ENCODE data around the gene PARP9. TPM values are rescaled to one million over a fixed set of nuclear protein-coding genes. Genes with fewer than 3 reads are reported as not detected.

Gene PARP9
- total and polyA plus RNA-seq, 7 donors, result 6.5 to 18.9 (median 10.8) TPM

DNA sequence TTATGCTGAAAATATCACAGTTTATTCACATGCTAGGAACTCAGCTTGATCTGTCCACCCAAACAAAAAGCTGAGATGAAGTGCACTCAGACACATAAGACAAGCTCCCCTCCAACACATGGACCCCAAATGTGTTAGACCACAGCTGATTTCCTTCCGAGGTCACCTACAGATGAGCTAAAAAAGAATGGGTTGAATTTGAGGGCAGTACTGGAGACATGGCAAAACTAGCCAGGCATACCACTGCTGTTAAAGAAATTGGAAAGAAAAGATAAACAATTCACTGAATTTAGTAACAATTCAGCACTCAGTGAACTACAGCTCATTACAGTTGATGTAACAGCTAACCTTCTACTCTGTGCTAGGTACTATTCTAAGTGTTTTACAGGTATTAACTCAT lies 15.5 kb downstream of the PARP9 start:
- Histone ChIP-seq H3K4me3 (no peak overlapping the region), H3K4me1 (no peaks in the 10 kb centered on the region), H3K27me3 (ENCODE audit: insufficient read depth in 3 of 3, low read length in 2 of 3) (no peaks in the 10 kb centered on the region), H3K27ac (no peak overlapping the region), H3K9me3 (no peaks in the 10 kb centered on the region), H3K36me3 (ENCODE audit: insufficient read depth in 1 of 2, low read depth in 1 of 2) (peaks cover 3 to 92% of the 10 kb centered on the region in 2 donors)
- TF ChIP-seq, protein P1, sequence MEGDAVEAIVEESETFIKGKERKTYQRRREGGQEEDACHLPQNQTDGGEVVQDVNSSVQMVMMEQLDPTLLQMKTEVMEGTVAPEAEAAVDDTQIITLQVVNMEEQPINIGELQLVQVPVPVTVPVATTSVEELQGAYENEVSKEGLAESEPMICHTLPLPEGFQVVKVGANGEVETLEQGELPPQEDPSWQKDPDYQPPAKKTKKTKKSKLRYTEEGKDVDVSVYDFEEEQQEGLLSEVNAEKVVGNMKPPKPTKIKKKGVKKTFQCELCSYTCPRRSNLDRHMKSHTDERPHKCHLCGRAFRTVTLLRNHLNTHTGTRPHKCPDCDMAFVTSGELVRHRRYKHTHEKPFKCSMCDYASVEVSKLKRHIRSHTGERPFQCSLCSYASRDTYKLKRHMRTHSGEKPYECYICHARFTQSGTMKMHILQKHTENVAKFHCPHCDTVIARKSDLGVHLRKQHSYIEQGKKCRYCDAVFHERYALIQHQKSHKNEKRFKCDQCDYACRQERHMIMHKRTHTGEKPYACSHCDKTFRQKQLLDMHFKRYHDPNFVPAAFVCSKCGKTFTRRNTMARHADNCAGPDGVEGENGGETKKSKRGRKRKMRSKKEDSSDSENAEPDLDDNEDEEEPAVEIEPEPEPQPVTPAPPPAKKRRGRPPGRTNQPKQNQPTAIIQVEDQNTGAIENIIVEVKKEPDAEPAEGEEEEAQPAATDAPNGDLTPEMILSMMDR (IDR thresholded peaks at IDR 0.05), result no peak
- no peak for ATAC-seq
- intact Hi-C loops (cut with DNase I), result no loop called here
- WGBS, 3 donors, result 89 to 93% (median 90%) methylated on average over 1 of the region's 1 CpG
- DNase-seq, result no peak

DNA sequence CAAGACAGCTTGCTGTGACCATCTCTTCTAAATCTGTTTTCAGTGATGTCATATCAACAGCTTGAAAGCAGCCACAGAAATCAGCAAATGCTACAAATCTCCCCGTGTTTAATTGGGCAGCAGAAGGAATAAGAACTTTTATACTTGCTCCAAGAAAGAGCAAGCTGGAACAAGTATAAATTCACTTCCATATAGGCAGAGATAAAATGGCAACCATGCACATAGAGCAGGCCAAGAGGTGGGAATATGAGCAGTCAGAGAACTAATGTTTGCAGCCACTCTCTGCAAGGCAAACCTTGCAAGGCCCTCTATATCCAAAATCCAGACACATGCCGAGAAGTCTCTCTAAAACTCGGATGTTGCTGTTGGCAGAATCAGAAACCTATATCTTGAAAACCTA lies 16.0 kb downstream of the PARP9 start:
- WGBS, 3 donors, result 74 to 84% (median 83%) methylated on average over 3 of the region's 3 CpGs
- Histone ChIP-seq H3K4me3 (no peak overlapping the region), H3K27ac (no peak overlapping the region), H3K36me3 (ENCODE audit: insufficient read depth in 1 of 2, low read depth in 1 of 2) (peaks cover 3 to 92% of the 10 kb centered on the region in 2 donors), H3K4me1 (no peaks in the 10 kb centered on the region), H3K9me3 (no peaks in the 10 kb centered on the region), H3K27me3 (ENCODE audit: insufficient read depth in 3 of 3, low read length in 2 of 3) (no peaks in the 10 kb centered on the region)
- intact Hi-C loops (cut with DNase I), result no loop called here
- DNase-seq (no peak), ATAC-seq (no peak)
- TF ChIP-seq, protein P1 (IDR thresholded peaks at IDR 0.05), result no peak

DNA sequence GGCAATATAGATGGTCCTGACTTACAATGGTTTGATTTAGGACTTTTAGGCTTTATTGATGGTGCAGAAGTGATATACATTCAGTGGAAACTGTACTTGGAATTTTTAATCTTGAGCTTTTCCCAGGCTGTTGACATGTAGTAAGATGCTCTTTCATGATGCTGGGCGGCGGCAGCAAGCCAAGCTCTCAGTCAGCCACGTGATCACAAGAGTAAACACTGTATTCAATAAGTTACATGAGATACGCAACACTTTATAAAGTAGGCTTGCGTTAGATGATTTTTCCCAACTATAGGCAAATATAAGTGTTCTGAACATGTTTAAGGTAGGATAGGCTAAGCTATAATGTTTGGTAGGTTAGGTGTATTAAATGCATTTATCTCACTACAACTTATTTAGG lies 17.9 kb downstream of the PARP9 start:
- H3K27me3 ChIP-seq (ENCODE audit: insufficient read depth in 3 of 3, low read length in 2 of 3), result no peaks in the 10 kb centered on the region
- intact Hi-C loops (cut with DNase I), result no loop called here
- H3K36me3 ChIP-seq (ENCODE audit: insufficient read depth in 1 of 2, low read depth in 1 of 2), result peaks cover 6 to 93% of the 10 kb centered on the region in 2 donors
- H3K4me3 ChIP-seq, result no peak overlapping the region
- TF ChIP-seq, protein P1 (IDR thresholded peaks at IDR 0.05), result no peak
- DNase-seq (no peak), ATAC-seq (no peak)
- H3K4me1 ChIP-seq, result no peaks in the 10 kb centered on the region
- H3K27ac ChIP-seq, result no peak overlapping the region
- H3K9me3 ChIP-seq, result no peaks in the 10 kb centered on the region
- 93 to 95% (median 95%) methylated on average over 5 of the region's 5 CpGs for WGBS, 3 donors

DNA sequence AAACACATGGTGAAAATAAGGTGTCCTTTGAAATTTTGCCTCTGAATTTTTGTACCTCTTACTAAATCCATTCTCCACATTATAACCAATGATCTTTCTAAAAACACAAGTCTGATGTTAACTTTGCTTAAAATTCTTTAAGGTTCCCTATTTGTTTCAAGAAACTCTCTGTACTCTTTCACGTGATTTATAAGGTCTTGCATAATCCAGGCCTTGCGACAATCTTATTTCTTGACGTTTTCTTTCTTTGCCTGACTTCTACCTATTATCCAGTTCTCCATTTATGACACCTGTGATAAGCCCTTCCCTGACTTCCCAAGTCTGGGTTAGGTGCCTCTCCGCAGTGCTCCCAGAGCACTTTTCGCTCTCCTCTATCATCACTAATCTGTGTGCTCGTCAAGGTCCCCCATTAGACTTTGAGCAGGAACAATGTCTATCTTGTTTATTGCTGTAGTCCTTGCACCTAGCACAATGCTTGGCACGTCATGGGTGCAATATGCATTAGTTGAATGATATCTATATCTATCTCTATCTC lies 25.1 kb downstream of the PARP9 start:
- intact Hi-C loops (cut with DNase I), result no loop called here
- DNase-seq, result no peak
- ATAC-seq, result no peak
- Histone ChIP-seq H3K4me1 (no peaks in the 10 kb centered on the region), H3K36me3 (ENCODE audit: insufficient read depth in 1 of 2, low read depth in 1 of 2) (peaks cover 8 to 86% of the 10 kb centered on the region in 2 donors), H3K27me3 (ENCODE audit: insufficient read depth in 3 of 3, low read length in 2 of 3) (no peaks in the 10 kb centered on the region), H3K9me3 (no peaks in the 10 kb centered on the region), H3K27ac (no peak overlapping the region), H3K4me3 (no peak overlapping the region)
- TF ChIP-seq, protein P1 (IDR thresholded peaks at IDR 0.05), result no peak
- WGBS, 3 donors, result 90 to 93% (median 92%) methylated on average over 7 of the region's 7 CpGs

DNA sequence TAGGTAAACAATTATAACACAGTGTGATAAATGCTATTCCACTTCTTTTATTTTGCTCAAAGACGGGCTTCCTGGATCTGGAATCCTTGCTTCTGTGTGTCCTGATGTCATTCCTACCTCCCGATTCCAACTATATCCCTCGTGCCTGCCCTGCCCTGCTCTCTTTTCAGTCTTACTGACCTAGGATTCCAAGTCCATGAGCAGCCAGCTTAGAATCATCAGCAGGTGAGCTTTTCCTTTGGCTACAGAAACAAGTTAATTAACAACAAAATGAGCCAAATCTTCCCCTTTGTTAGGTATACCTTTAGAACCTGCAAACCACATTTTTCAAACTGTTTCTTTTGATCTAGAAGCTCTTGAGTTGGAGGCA lies 27.5 kb downstream of the PARP9 start:
- peaks cover 11 to 88% of the 10 kb centered on the region in 2 donors for H3K36me3 ChIP-seq (ENCODE audit: insufficient read depth in 1 of 2, low read depth in 1 of 2)
- 56 to 65% (median 57%) methylated on average over 3 of the region's 3 CpGs for WGBS, 3 donors

More for the DNA sequence above, 27.5 kb downstream of the PARP9 start:
- intact Hi-C loops (cut with DNase I), result no loop called here
- TF ChIP-seq, protein P1 (IDR thresholded peaks at IDR 0.05), result no peak
- Histone ChIP-seq H3K4me1 (no peaks in the 10 kb centered on the region), H3K9me3 (no peaks in the 10 kb centered on the region), H3K27ac (no peak overlapping the region), H3K27me3 (ENCODE audit: insufficient read depth in 3 of 3, low read length in 2 of 3) (no peaks in the 10 kb centered on the region), H3K4me3 (no peak overlapping the region)
- ATAC-seq (no peak), DNase-seq (no peak)
